HEK293 (cell line): ENCODE results near the gene FGF22.

ENCODE experiments used
- CTCF ChIA-PET: fragments of 350-600 bp; formaldehyde crosslinking; extraction: SDS; loops from one replicate; lab custom pipeline; 2021; ENCODE audit warnings: antibody characterized with exemption; lab: Yijun Ruan, JAX
- POLR2A ChIA-PET: fragments of 300-600 bp; formaldehyde crosslinking; extraction: SDS; loops from one replicate; lab custom pipeline; 2020; ENCODE audit warnings: antibody characterized with exemption, inconsistent platforms; lab: Yijun Ruan, JAX
- H3K27ac ChIP-seq: fragments of 200-500 bp; sonication (Bioruptor generic); 2 replicates; pipeline ENCODE4 v1.5.1; 2014; ENCODE audit warnings: low read depth, low read length, control low read depth, inconsistent platforms; ENCODE audit errors: extremely low read depth
- H3K36me3 ChIP-seq, 2 experiments: fragments of 200-500 bp in 1 of 2; sonication (Bioruptor generic) in 1 of 2; 1 replicate in 1 of 2; 2 replicates in 1 of 2; pipeline ENCODE4 v1.5.1; 2014 to 2017; ENCODE audit warnings: inconsistent platforms in 2 of 2, low read length in 2 of 2; ENCODE audit not compliant: control insufficient read depth in 2 of 2, insufficient read depth in 1 of 2
- H3K4me1 ChIP-seq: fragments of 200-500 bp; sonication (Bioruptor generic); 2 replicates; pipeline ENCODE4 v1.5.1; 2014; ENCODE audit warnings: mild to moderate bottlenecking, low read length, inconsistent platforms; ENCODE audit not compliant: control insufficient read depth, insufficient read depth
- H3K4me3 ChIP-seq: 2 replicates; pipeline ENCODE4 v1.5.1; 2011; ENCODE audit warnings: low read depth, mild to moderate bottlenecking, control low read depth, low read length, moderate library complexity
- H3K9me3 ChIP-seq: fragments of 200-500 bp; sonication (Bioruptor generic); 2 replicates; pipeline ENCODE4 v1.5.1; 2014; ENCODE audit warnings: low read depth, low read length, inconsistent platforms; ENCODE audit not compliant: control insufficient read depth, insufficient read depth
- GLIS1 ChIP-seq: fragments of 450-650 bp; formaldehyde crosslinking; IDR thresholded peaks from 2 replicates; pipeline ENCODE4 v1.5.1; 2016; ENCODE audit warnings: missing biosample characterization, missing genetic modification characterization
- OSR2 ChIP-seq: fragments of 450-650 bp; formaldehyde crosslinking; IDR thresholded peaks from 2 replicates; pipeline ENCODE4 v1.5.1; 2016; ENCODE audit warnings: missing biosample characterization, missing genetic modification characterization
- PRDM1 ChIP-seq: fragments of 450-650 bp; formaldehyde crosslinking; IDR thresholded peaks from 2 replicates; pipeline ENCODE4; 2016; ENCODE audit warnings: missing biosample characterization, missing genetic modification characterization
- SP3 ChIP-seq: fragments of 450-650 bp; formaldehyde crosslinking; IDR thresholded peaks from 2 replicates; pipeline ENCODE4 v1.5.1; 2016; ENCODE audit warnings: missing biosample characterization, missing genetic modification characterization
- YY2 ChIP-seq: fragments of 450-650 bp; formaldehyde crosslinking; IDR thresholded peaks from 2 replicates; pipeline ENCODE4 v1.5.1; 2016; ENCODE audit warnings: missing biosample characterization, missing genetic modification characterization
- ZEB2 ChIP-seq: fragments of 450-650 bp; formaldehyde crosslinking; IDR thresholded peaks from 2 replicates; pipeline ENCODE4 v1.5.1; 2016; ENCODE audit warnings: missing biosample characterization, missing genetic modification characterization
- ZNF146 ChIP-seq: fragments of 450-650 bp; formaldehyde crosslinking; IDR thresholded peaks from 2 replicates; pipeline ENCODE4 v1.5.1; 2016; ENCODE audit warnings: missing biosample characterization, missing genetic modification characterization
- ZNF184 ChIP-seq: fragments of 450-650 bp; IDR thresholded peaks from 2 replicates; pipeline ENCODE4 v1.5.1; 2018; ENCODE audit warnings: missing biosample characterization, mild to moderate bottlenecking, missing genetic modification characterization
- ZNF19 ChIP-seq: fragments of 450-650 bp; formaldehyde crosslinking; IDR thresholded peaks from 2 replicates; pipeline ENCODE4; 2016; ENCODE audit warnings: missing biosample characterization, missing genetic modification characterization, low read depth
- ZNF23 ChIP-seq: fragments of 450-650 bp; formaldehyde crosslinking; IDR thresholded peaks from 2 replicates; pipeline ENCODE4 v1.5.1; 2016; ENCODE audit warnings: missing biosample characterization, missing genetic modification characterization, borderline replicate concordance
- ZNF239 ChIP-seq: fragments of 450-650 bp; formaldehyde crosslinking; IDR thresholded peaks from 2 replicates; pipeline ENCODE4 v1.5.1; 2016; ENCODE audit warnings: missing biosample characterization, missing genetic modification characterization
- ZNF248 ChIP-seq: fragments of 450-650 bp; formaldehyde crosslinking; IDR thresholded peaks from 2 replicates; pipeline ENCODE4 v1.5.1; 2017; ENCODE audit warnings: missing biosample characterization, missing genetic modification characterization
- ZNF266 ChIP-seq: fragments of 450-650 bp; formaldehyde crosslinking; IDR thresholded peaks from 2 replicates; pipeline ENCODE4 v1.5.1; 2016; ENCODE audit warnings: missing biosample characterization, missing genetic modification characterization, low read depth
- ZNF514 ChIP-seq: fragments of 450-650 bp; formaldehyde crosslinking; IDR thresholded peaks from 2 replicates; pipeline ENCODE4 v1.5.1; 2016; ENCODE audit warnings: missing biosample characterization, missing genetic modification characterization
- ZNF521 ChIP-seq: fragments of 450-650 bp; formaldehyde crosslinking; IDR thresholded peaks from 2 replicates; pipeline ENCODE4 v1.5.1; 2017; ENCODE audit warnings: missing biosample characterization, mild to moderate bottlenecking, missing genetic modification characterization
- ZNF585B ChIP-seq: fragments of 450-650 bp; formaldehyde crosslinking; IDR thresholded peaks from 2 replicates; pipeline ENCODE4 v1.5.1; 2016; ENCODE audit warnings: missing biosample characterization, missing genetic modification characterization
- ZNF785 ChIP-seq: fragments of 450-650 bp; formaldehyde crosslinking; IDR thresholded peaks from 2 replicates; pipeline ENCODE4 v1.5.1; 2016; ENCODE audit warnings: missing biosample characterization, missing genetic modification characterization
- ZXDB ChIP-seq: fragments of 450-650 bp; formaldehyde crosslinking; IDR thresholded peaks from 2 replicates; pipeline ENCODE4 v1.5.1; 2016; ENCODE audit warnings: missing biosample characterization, missing genetic modification characterization
- TF ChIP-seq, protein P1 (sequence below): fragments of 450-650 bp; formaldehyde crosslinking; IDR thresholded peaks from 2 replicates; pipeline ENCODE4 v1.5.1; 2017; ENCODE audit warnings: missing biosample characterization, missing genetic modification characterization
- TF ChIP-seq, protein P2 (sequence below): fragments of 450-650 bp; formaldehyde crosslinking; IDR thresholded peaks from 2 replicates; pipeline ENCODE4 v1.5.1; 2016; ENCODE audit warnings: missing biosample characterization, missing genetic modification characterization
- TF ChIP-seq, protein P3 (sequence below): fragments of 450-650 bp; formaldehyde crosslinking; IDR thresholded peaks from 2 replicates; pipeline ENCODE4 v1.5.1; 2017; ENCODE audit warnings: missing biosample characterization, missing genetic modification characterization

The FGF22 gene

DNA sequence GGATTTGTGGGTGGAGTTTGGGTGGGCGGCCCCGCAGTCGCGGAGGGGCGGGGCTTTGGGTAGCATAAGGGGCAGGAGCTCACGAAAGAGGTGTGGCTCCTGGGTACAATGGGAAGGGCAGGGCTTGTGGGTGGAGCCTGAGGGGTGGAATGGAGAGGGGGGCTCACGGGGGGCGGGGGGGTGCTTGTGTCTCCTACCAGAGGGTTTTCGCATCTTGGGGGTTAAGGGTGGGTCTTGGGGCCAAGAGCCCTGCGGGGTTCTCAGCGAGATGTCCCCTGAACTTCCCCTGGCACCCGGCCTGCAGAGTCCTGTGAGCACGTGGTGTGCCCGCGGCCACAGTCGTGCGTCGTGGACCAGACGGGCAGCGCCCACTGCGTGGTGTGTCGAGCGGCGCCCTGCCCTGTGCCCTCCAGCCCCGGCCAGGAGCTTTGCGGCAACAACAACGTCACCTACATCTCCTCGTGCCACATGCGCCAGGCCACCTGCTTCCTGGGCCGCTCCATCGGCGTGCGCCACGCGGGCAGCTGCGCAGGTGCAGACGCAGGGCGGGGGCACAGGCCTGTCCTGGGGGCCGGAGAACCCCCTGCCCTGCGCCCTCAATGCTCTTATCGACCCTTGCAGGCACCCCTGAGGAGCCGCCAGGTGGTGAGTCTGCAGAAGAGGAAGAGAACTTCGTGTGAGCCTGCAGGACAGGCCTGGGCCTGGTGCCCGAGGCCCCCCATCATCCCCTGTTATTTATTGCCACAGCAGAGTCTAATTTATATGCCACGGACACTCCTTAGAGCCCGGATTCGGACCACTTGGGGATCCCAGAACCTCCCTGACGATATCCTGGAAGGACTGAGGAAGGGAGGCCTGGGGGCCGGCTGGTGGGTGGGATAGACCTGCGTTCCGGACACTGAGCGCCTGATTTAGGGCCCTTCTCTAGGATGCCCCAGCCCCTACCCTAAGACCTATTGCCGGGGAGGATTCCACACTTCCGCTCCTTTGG is 41.6 kb downstream of the FGF22 start (continued):
- TF ChIP-seq, protein P1, sequence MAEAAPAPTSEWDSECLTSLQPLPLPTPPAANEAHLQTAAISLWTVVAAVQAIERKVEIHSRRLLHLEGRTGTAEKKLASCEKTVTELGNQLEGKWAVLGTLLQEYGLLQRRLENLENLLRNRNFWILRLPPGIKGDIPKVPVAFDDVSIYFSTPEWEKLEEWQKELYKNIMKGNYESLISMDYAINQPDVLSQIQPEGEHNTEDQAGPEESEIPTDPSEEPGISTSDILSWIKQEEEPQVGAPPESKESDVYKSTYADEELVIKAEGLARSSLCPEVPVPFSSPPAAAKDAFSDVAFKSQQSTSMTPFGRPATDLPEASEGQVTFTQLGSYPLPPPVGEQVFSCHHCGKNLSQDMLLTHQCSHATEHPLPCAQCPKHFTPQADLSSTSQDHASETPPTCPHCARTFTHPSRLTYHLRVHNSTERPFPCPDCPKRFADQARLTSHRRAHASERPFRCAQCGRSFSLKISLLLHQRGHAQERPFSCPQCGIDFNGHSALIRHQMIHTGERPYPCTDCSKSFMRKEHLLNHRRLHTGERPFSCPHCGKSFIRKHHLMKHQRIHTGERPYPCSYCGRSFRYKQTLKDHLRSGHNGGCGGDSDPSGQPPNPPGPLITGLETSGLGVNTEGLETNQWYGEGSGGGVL (tag by site-specific recombination): no peak
- TF ChIP-seq, protein P2, sequence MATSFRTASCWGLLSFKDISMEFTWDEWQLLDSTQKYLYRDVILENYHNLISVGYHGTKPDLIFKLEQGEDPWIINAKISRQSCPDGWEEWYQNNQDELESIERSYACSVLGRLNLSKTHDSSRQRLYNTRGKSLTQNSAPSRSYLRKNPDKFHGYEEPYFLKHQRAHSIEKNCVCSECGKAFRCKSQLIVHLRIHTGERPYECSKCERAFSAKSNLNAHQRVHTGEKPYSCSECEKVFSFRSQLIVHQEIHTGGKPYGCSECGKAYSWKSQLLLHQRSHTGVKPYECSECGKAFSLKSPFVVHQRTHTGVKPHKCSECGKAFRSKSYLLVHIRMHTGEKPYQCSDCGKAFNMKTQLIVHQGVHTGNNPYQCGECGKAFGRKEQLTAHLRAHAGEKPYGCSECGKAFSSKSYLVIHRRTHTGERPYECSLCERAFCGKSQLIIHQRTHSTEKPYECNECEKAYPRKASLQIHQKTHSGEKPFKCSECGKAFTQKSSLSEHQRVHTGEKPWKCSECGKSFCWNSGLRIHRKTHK: no peak
- TF ChIP-seq YY2 (tag by site-specific recombination) (no peak), ZNF146 (tag by site-specific recombination) (no peak), ZNF785 (tag by site-specific recombination) (no peak), ZNF19 (tag by site-specific recombination) (no peak), ZXDB (tag by site-specific recombination) (no peak), SP3 (tag by site-specific recombination) (peak; percentile 3; the same call in 1 of the 2 replicates)

DNA sequence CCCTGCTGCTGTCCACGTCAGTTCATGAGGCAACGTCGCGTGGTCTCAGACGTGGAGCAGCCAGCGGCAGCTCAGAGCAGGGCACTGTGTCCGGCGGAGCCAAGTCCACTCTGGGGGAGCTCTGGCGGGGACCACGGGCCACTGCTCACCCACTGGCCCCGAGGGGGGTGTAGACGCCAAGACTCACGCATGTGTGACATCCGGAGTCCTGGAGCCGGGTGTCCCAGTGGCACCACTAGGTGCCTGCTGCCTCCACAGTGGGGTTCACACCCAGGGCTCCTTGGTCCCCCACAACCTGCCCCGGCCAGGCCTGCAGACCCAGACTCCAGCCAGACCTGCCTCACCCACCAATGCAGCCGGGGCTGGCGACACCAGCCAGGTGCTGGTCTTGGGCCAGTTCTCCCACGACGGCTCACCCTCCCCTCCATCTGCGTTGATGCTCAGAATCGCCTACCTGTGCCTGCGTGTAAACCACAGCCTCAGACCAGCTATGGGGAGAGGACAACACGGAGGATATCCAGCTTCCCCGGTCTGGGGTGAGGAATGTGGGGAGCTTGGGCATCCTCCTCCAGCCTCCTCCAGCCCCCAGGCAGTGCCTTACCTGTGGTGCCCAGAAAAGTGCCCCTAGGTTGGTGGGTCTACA is 43.1 kb downstream of the FGF22 start:
- TF ChIP-seq ZNF184 (tag by site-specific recombination) (no peak), GLIS1 (tag by site-specific recombination) (no peak), ZEB2 (tag by site-specific recombination) (no peak), ZNF514 (tag by site-specific recombination) (no peak), ZNF248 (no peak), ZNF266 (tag by site-specific recombination) (no peak), OSR2 (tag by site-specific recombination) (no peak), ZNF585B (tag by site-specific recombination) (no peak), ZNF23 (tag by site-specific recombination) (no peak), ZNF521 (no peak), PRDM1 (no peak), ZNF239 (no peak)
- TF ChIP-seq, protein P3, sequence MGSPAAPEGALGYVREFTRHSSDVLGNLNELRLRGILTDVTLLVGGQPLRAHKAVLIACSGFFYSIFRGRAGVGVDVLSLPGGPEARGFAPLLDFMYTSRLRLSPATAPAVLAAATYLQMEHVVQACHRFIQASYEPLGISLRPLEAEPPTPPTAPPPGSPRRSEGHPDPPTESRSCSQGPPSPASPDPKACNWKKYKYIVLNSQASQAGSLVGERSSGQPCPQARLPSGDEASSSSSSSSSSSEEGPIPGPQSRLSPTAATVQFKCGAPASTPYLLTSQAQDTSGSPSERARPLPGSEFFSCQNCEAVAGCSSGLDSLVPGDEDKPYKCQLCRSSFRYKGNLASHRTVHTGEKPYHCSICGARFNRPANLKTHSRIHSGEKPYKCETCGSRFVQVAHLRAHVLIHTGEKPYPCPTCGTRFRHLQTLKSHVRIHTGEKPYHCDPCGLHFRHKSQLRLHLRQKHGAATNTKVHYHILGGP (tag by site-specific recombination): no peak
- POLR2A ChIA-PET: no interaction called here
- H3K36me3 ChIP-seq: no peaks in the 10 kb centered on the region
- H3K4me3 ChIP-seq: no peak overlapping the region
- CTCF ChIA-PET: no interaction called here
- H3K9me3 ChIP-seq: no peaks in the 10 kb centered on the region
- H3K4me1 ChIP-seq: no peaks in the 10 kb centered on the region
- no peak overlapping the region for H3K27ac ChIP-seq
